GM19467 (cell line): ENCODE data around the gene MAFF.
"Not testable (repeated sequence)": the region's sequence is repeated elsewhere in the genome, so short reads cannot be mapped to it uniquely, and the experiment has no call there.

Experiments used
- ATAC-seq: cut with Tn5 transposase; IDR thresholded peaks from one replicate; pipeline ENCODE4 v1.9.1; 2021; ENCODE audit warnings: mild to moderate bottlenecking, moderate library complexity; ENCODE audit not compliant: unreplicated experiment

MAFF gene

DNA sequence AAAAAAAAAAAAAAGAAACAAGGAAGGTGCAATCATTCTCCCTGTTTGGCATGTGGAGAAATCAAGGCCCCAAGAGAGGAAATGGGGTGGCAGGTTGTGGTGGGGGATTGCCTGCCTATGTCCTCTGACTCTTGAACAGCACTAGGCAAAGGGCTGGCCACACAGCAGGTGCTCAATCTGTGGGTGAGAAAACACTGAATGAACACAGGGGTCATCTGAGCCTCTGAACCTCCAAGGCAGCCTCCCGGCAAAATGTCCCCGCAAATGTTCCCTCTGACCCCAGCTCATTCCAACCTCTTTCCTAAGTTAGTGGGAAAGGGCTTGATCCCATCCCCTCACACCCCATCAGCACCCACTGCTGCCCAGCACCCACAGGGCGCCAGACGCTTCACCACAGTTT is 24.8 kb upstream of the MAFF start:
- ATAC-seq = no peak

DNA sequence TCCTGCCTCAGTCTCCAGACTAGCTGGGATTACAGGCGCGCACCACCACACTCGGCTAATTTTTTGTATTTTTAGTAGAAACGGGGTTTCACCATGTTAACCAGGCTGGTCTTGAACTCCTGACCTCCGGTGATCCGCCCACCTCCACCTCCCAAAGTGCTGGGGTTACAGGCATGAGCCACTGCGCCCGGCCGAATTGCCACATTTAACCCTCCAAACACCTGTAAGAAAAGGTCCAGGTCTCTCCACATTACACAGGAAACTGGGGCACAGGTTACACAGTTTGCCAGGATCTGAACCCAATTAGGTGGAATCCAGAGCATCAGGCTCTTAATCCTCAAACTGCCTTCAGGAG is 24.2 kb upstream of the MAFF start:
- ATAC-seq = not testable (repeated sequence)

DNA sequence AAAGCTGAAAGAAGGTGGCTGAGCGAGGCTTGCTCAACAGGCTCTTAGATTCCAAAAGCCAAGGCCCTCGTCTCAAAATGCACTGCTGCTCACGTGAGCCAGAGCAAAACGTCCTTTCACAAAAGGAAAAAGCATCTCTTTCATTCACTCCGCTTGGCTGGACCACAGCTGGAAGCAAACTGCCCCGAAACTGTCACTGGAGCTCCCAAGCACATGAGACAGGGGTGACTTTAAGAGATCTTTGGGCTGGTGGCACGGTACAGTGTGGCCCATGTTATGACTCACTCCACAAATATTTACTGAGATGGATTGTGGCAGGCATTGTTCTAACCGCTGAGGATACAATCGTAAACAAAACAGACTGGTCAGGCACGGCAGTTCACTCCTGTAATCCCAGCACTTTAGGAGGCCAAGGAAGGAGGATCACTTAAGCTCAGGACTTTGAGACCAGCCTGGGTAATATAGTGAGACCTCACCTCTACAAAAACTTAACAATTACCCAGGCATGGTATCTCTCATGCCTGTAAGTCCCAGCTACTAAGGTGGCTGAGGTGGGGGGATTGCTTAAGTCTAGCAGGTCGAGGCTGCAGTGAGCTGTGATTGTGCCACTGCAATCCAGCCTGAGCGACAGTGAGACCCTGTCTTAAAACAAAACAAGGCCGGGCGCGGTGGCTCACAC is 23.7 kb upstream of the MAFF start:
- ATAC-seq = no peak

DNA sequence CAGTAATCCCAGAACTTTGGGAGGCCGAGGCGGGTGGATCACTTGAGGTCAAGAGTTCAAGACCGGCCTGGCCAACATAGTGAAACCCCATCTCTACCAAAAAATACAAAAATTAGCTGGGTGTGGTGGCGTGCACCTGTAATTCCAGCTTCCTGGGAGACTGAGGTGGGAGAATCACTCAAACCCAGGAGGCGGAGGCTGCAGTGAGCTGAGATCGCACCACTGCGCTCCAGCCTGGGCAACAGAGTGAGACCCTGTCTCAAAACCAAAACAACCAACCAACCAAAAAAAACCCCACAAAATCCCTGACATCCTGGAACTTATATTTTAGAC is 23.2 kb upstream of the MAFF start:
- ATAC-seq = not testable (repeated sequence)

DNA sequence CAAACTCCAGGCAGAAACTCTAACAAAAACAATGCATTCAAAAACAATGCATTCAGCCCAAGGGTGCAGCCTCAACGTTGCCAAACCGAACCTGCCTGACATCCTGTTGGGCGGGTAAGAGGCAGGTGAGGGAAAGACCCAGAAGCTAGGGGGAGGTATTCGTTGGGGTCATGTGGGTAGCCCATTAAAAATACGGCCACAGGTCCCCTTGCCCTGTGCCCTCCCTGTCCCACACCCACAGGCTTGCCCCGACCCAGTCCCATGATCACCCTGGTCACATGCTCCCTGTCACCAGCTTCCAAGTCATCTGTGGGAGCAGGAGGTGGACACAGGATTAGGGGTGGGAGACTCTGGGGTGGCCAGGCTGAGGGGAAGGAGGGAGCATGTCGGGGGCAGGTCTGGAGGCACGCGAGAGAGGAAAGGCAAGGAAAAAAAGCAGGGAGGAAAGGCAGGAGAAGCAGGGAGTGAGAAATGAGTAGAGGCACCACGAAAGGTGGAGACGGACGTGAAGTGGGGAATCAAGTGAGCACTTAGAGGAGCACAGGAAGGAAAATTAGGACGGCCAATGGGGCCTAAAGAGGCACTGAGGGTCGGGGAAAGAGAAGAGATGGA is 20.8 kb upstream of the MAFF start:
- no peak for ATAC-seq

DNA sequence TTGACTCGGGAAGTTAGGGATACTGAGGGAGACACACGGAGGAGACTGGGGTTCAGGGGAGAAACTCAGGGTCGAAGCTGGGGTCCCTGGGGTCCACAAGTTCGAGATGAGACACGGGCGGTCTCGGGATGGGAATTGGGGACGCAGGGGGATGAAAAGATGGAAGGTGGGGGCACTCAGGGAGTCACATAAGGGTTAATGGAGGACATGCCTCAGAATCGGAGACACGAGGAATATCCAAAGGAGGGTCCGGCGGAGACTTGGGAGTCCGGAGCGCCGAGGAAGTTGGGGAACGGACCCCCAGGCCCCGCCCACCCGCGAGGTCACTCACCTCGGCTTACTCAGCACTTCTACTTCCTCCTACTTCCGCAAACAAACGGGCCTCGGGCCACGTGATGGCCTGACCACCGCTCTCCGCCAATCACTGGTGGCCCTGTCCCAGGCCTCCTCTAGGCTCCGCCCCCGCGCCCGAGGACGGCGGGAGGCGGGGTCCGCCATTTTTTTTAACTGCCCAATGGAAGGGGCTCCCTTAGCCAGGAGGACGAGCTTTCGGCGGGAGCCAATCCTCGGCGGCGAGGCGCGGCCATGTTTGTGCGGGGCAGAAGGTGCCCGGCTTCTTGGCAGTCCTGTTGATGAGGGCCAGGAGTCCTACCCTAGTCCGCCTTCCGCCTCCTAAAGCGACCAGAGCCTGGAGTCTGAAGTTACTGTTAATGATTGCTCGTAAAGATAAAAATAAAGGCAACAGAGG is 20.2 kb upstream of the MAFF start, which contains the start of gene PLA2G6:
Gene PLA2G6 (minus strand): TSS at position 378 of the 748 bp plus-strand sequence. CDS start 12,404 bp downstream, outside the sequence.
- ATAC-seq = peak; percentile 82

DNA sequence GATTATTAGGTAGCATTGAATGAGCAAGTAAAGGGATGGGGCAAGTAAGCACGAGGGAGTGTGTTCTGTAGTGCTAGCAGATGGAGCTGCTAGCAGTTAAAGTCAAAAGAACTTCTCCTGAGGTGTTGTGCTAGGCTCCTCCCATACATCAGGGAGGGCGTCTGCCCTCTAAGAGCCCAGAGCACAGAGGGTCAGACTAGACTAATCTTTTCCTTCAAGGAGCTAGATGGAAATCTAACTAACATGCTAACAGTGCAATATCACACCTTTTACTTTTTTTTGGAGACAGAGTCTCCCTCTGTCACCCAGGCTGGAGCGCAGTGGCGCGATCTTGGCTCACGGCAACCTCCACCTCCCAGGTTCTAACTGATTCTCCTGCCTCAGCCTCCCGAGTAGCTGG is 17.0 kb upstream of the MAFF start:
- no peak for ATAC-seq

DNA sequence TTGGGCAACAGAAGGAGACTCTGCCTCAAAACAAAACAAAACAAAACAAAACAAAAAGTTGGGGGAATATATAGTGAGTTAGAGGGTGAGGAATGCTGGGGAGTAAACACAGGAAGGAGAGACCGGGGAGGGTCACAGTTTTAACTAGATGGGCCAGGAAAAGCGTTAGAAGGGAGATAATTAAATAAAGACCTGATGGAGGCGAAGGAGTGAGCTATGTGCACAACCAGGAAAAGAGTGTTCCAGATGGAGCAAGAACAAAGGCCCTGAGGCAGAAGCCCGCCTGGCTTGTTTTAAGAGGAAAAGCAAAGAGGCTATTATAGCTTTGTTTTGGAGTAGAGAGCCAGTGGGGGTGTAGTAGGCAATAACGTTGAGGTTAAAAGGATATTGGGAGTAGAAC is 15.4 kb upstream of the MAFF start:
- ATAC-seq = no peak

DNA sequence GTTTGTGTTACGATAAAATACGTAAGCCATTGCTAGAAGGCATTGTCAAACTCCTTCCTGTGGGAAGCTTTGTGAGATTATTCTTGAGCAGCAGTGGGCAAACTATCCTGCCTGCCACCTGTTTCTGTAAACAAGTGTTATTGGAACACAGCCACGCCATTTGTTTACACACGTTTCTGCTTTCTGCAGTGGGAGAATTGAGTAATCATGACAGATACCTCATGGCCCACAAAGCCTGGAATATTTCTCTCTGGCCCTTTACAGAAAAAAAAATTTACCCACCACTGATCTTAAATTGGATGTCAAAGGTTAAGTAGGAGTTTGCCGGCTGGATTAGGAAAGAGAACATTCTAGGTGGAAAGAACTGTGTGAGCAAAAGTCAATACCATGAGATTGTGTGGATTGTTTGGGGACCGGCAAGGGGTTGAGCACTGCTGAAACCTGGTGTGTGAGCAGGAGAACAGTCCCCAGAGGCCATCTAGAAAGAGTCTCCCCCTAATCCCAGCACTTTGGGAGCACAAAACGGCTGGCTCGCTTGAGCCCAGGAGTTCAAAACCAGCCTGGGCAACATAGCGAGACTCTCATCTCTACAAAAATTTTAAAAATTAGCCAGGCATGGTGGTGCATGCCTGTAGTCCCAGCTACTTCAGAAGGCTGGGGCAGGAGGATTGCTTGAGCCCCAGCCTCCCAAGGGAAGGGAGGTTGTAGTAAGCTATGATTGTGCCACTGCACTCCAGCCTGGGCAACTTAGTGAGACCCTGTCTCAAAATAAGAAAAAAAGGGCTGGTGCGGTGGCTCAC is 14.2 kb upstream of the MAFF start:
- no peak for ATAC-seq

DNA sequence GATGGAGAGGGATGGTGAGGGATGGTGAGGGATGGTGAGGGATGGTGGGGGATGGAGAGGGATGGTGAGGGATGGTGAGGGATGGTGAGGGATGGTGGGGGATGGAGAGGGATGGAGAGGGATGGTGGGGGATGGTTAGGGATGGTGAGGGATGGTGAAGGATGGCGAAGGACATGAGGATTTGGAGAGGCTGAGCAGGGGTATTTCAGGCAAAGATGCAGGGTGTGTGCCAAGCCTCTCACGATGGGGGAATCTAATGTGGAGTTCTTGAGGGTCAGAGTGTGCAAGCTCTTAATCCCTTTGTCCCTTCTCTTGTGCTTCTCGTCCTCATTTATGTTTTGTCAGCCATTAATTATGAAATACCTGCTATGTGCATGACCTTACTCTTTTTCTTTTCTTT is 12.7 kb upstream of the MAFF start:
- no peak for ATAC-seq

DNA sequence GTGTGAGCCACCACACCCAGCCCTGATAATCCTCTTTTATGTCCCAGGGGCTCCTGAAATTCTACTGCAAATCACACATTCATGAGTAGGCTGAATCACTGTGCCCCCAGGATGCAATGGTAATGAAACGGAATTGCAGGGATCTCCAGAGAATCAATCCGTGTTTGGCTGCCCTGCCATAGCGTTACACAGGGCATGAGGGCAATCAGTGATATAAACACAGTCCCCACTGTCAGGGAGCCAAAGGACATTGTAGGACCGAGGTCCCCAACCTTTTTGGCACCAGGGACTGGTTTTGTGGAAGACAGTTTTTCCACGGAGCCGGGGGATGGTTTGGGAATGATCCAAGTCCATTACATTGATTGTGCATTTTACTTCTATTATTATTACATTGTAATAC is 11.2 kb upstream of the MAFF start:
- no peak for ATAC-seq

DNA sequence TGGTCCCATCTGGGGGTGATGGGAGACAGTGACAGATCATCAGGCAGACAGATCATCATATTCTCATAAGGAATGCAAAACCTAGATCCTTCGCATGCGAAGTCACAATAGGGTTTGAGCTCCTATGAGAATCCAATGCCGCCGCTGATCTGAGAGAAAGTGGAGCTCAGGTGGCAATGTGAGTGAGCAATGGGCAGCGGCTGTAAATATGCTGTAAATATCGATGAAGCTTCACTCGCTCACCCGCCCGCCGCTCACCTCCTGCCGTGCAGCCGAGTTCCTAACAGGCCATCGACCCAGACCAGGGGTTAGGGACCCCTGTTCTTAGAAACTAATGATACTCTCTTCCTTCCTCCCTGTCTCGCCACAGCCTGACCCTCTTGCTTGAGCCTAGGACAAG is 10.7 kb upstream of the MAFF start:
- no peak for ATAC-seq

DNA sequence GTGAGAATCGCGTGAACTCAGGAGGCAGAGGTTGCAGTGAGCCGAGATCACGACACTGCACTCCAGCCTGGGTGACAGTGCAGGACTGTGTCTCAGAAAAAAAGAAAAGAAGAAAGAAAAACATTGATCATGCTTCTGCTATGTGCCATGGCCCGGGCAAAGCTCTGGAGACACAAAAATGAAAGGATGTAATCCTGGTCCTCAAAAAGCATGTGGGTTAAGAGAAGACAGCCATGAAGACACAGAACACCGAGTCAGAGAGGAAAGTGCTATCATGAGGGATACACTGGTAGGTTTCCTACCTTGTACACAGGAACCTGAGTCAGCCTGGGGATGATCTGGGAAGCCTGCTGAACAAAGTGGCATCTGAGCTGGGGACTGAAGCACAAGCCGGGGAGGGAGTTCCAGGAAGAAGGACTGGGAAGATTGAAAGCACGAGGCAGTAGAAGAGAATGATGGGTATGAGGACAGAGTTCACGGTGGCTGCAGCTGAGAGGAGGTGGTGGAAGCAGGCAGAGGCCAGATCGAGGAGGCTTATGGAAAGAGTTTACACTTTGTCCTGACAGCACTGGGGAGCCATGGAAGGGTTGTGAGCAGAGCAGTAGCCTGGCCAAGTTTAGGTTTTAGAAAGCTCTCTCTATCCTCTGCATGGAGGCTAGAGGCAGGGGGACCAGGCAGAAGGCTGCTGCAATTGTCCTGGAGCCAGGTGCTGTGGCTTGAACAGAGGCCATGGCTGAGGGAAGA is 9.9 kb upstream of the MAFF start:
- no peak for ATAC-seq

DNA sequence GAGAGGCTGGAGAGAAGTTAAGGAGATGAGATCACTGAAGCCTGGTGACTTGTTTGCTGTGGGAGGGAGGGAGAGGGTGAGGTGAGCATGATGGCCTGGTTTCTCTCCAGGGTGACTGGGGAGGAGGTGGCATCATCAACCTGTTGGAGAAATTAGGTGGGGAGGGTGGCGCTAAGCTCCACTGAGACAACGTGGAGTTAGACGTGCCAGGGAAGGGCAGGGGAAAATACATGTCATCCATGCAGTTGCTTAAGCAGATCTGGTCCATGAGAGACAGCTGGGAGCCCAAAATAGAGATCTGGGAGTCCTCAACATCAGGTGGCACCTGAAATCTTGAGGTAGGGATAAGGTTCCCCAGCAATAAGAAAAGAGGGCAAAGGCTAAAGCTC is 9.3 kb upstream of the MAFF start:
- ATAC-seq = no peak

DNA sequence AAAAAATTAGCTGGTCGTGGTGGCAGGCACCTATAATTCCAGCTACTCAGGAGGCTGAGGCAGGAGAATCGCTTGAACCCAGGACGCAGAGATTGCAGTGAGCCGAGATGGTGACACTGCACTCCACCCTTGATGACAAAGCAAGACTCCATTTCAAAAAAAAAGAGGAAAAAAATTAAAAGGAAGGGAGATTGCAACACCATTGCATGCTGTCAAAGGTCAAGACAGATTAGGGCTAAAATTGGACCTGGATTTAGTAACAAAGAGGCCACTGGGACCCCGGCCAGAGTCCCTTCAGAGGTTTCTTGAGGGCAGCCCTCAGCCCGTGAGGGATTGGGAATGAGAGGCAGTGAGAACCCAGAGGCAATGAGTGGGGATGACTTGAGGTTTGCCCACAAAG is 8.2 kb upstream of the MAFF start:
- no peak for ATAC-seq

DNA sequence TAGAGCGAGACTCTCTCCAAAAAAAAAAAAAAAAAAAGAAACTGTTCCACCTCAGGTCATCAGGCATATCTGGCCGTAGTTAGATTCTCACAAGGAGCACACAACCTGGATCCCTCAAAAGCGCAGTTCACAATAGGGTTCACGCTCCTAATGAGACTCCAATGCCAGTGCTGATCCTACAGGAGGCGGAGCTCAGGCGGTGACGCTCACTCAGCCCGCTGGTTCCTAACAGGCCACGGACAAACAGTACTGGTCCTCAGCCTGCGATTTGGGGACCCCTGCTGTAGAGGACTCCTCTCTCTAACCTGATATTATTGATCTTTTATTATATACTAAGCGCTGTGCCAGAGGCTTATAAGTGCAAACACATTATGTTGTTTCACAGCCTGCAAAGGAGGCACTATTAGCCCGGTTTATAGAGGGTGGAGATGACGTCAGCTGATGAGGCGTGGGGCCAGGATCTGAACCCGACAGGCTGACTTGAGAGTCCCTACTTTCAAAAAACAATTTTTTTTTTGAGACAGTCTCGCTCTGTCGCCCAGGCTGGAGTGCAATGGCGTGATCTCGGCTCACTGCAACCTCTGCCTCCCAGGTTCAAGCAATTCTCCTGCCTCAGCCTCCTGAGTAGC is 4.9 kb upstream of the MAFF start:
- ATAC-seq = no peak

DNA sequence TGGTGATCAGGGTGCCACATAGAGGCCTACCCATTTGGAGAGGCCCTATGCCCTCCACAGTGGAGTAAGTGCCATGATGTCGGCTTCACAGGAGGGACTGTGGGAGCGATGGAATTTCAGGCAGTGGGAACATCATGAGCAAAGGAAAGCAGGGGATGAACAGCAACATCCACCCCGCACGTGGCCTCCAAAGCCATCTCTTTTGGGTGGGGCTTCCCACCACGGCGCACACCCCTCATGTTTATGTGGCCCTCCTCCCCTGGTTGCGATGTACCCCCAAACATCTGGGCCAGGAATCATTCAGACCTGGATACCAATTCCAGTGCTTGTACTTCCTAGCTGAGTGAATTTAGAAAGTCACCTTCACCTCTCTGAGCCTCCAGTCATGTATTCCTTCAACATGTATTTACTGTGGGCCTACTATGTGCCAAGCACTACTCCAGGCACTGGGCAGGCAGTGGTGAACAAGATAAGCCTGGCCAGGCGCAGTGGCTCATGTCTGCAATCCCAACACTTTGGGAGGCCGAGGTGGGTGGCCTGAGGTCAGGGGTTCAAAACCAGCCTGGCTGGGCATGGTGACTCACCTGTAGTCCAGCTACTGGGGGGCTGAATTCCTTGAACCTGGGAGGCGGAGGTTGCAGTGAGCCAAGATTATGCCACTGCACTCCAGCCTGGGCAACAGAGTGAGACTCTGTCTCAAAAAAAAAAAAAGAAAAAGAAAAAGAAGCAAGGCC is 1.8 kb upstream of the MAFF start:
- ATAC-seq = no peak

DNA sequence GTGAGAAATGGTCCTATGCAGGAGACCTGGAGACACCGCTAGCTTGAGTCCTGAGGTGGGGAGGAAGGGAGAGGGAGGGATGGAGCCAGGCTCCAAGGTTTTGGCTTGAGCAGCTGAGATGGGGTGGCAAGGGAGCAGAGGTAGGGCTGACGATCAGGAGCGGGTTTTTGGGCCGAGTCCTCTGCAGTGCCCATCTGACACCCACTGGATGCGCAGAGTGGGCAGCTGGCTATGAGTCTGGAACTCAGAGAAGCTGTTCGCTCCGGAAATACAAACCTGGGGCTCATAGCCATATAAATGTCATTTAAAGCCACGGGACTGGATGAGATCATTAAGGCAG is 453 bp upstream of the MAFF start:
- ATAC-seq = no peak

DNA sequence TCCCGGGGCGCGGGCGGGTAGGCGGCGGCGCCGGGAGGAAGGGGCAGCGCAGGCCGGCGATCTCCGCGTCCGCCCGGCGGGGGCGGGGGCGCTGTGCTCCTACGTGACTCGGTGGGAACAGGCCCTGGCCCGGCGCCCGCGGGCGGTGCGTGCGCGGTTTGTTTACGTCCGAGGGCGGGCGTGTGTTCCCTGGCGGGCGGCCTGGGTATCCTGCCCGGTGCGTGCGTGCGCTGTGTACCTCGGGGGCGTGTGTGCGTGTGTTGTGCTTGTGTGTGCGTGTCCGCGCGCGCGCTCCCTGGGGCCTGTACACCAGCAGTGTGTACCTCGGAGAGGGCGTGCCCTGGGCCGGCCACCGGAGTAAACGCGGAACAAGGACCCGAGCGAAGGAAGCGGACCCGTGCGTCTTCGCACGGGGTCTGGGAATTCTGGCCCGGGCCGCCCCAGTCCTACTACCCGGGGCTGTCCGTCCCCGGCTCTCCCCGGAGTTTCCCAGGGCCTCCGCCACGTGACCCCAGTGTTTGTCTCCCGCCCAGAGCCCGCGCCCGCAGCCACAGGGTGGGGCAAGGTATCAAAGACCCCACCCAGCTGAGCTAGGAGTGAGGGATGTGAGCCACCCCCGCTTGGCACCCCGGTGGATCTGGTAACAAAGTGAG is 769 bp downstream of the MAFF start:
- no peak for ATAC-seq
